Measurements from ENCODE around the gene TRMO. TPM values are rescaled to one million over a fixed set of nuclear protein-coding genes. Genes with fewer than 3 reads are reported as not detected.

The TRMO gene
- total RNA-seq, 1 experiment from 2014 or later: 36.7 TPM

DNA sequence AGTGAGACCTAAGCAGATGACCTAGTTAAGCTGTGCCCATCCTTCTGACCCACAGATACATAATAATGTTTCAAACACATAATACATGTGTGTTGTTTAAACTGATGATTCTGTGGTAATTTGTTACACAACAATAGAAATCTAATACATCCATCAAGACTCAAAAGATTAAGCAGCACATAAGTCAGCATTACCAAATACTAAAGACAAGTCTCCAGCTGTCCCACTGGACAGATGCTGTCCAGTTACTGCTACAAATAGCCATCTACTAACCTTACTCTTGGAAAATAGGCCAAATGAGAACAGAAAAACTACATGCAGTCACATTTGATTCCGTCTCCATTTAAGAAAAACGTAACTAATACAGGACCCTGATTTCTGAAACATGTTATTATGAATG, 10.8 kb downstream of the TRMO start:
- no peak for DNase-seq (ENCODE audit: low read depth)
- in situ Hi-C loops (cut with HindIII; ENCODE audit: low pct_unique_long_range_greater_than_20kb, low sequenced_read_pairs): no loop called here

DNA sequence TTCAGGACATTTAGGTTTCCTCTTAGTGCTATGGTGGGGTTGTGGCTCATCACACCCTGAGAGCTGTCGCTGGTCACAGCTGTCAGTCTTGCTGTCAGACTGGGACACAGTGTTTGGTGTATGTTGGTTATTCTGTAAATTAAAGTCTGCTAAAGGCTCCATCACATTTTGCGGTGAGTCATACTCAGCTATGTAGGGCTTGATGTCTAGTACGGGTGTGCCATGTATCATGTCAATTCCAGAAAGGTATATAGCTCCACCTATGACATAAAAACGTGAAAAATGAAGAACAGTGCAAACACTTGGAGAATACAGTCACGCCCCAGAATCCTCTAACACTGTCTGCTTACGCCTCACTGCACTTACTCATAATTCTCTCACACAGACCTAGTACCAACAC, 11.9 kb downstream of the TRMO start:
- no peak for DNase-seq (ENCODE audit: low read depth)
- in situ Hi-C loops (cut with HindIII; ENCODE audit: low pct_unique_long_range_greater_than_20kb, low sequenced_read_pairs): no loop called here

DNA sequence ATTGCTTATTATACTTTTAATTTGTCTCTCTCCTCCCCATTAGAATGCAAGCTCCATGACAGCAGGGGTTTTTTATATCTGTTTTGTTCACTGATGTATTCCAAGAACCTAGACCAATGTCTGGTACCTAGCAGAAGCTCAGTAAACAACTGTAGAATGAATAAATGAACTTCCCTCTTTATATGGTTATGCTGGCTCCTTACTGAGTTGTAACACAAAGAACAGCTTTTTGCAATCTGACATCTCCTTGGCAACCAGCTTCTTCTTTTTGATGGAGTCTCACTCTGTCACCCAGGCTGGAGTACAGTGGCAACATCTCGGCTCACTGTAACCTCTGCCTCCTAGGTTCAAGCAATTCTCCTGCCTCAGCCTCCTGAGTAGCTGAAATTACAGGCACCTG, 13.6 kb downstream of the TRMO start:
- in situ Hi-C loops (cut with HindIII; ENCODE audit: low pct_unique_long_range_greater_than_20kb, low sequenced_read_pairs): no loop called here
- DNase-seq (ENCODE audit: low read depth): no peak

DNA sequence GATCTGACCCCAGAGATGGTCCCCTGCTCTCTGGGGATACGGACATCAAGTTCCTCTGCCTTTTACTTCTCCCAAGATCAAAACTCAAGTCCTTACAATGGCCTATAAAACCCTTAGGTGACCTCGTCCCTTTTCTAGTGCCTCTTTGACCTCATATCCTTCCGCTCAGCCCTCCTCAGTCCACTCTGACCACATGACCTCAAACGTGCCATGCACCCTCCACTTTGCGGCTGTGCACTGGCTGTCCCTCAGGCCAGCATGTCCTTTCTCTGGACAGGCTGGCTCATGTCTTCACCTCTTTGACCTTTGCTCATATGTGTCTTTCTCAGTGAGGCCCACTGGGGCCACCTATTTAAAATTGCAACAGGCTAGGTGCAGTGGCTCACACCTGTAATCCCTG, 14.7 kb downstream of the TRMO start:
- no peak for DNase-seq (ENCODE audit: low read depth)
- in situ Hi-C loops (cut with HindIII; ENCODE audit: low pct_unique_long_range_greater_than_20kb, low sequenced_read_pairs): no loop called here

DNA sequence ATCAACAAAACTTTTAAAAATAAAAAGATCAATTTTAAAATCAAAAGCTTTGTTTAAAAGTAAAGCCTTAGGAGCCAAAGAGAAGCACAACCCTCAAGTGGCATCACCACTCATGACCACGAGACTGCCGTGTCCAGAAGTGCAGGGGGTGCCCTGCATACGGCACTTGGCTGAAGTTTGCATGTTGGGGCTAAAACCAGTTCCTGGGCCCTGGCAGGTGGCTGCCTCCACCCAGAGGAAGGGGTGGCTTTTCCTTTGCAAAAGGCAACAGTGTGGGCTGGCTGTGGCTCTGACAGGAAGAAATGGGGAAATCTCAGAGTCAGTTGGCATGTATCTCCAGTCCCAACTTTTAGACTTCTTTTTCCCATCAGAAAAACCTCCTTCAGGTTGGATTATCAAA, 15.3 kb downstream of the TRMO start:
- in situ Hi-C loops (cut with HindIII; ENCODE audit: low pct_unique_long_range_greater_than_20kb, low sequenced_read_pairs): no loop called here

DNA sequence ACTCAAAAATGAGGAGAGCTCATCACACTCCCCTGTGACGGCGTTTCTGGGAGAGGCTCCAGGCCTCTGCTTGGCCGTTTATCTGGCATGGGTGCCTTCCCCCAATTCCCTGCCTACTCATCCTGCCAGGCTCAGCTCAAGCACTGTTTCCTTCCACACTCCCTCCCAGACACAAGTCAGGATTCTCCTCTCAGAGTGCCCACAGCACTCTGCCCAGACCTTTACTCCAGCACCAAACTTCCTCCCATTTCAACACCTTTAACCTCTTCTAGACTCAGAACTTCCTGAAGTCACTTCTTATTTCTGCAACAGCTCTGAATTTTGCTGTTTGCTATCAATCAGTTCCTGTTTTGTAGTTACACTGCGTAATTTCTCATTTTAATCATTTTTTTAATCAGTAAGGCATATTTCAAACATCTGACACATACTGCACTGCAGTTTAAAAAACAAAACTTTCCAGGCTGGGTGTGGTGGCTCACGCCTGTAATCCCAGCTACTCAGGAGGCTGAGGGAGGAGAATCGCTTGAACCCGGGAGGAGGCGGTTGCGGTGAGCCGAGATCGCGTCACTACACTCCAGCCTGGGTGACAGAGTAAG, 16.0 kb downstream of the TRMO start:
- in situ Hi-C loops (cut with HindIII; ENCODE audit: low pct_unique_long_range_greater_than_20kb, low sequenced_read_pairs): no loop called here
- no peak for DNase-seq (ENCODE audit: low read depth)

More for the DNA sequence above, 15.3 kb downstream of the TRMO start:
- DNase-seq (ENCODE audit: low read depth): no peak

DNA sequence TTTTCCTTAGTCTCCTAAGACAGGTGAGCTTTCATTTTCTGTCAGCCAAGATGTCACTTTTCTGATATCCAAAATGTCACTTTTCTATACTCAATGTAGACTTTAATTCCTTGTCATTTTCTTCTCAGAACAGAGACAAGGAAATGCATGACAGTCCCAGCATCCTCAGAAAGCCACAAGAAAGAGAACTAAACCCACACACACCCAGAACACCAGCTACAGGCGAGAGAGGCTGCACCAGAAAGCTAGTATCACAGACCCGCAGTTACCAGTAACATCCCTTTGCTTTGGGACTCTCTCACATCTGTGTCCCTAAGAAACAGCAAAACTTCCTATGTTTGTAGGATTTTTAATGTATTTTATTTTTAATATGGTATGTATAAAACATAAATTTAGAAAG, 17.1 kb downstream of the TRMO start:
- in situ Hi-C loops (cut with HindIII; ENCODE audit: low pct_unique_long_range_greater_than_20kb, low sequenced_read_pairs): no loop called here

DNA sequence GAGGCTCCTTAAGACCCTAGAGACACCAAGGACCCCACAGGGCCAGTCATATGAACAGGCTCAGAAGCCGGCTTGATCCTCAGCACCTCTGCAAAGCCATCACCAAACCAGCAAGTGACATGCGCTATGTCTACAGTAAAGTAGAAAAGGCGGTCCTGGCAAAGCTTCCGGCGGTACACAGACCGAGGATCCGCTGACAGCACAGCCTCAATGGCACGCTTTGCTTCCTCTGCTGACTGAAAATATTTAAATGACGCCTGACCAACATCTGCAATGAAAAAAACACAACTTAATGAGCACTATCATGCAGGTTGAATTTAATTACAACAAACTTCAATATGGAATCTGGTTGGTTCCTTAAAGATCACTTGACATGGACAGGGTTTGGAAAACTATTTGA, 17.6 kb downstream of the TRMO start:
- in situ Hi-C loops (cut with HindIII; ENCODE audit: low pct_unique_long_range_greater_than_20kb, low sequenced_read_pairs): no loop called here
- no peak for DNase-seq (ENCODE audit: low read depth)

More for the DNA sequence above, 17.1 kb downstream of the TRMO start:
- no peak for DNase-seq (ENCODE audit: low read depth)

DNA sequence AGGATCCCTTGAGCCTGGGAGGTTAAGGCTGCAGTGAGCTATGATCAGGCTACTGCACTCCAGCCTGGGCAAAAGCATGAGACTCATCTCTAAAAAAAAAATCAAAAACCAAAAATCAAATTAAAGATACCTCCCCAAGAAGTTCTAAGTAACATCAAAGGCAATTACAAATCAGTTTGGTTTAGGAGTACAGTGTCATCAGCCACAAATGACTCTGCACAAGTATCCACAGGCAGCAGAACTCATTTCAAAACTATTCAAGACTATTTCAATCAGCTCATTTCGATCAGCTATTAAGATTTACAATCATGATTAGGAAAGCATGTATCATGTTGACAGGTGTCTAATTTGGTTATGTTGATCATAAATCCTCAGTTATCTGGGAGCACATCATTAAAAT, 19.1 kb downstream of the TRMO start:
- no peak for DNase-seq (ENCODE audit: low read depth)
- in situ Hi-C loops (cut with HindIII; ENCODE audit: low pct_unique_long_range_greater_than_20kb, low sequenced_read_pairs): no loop called here

DNA sequence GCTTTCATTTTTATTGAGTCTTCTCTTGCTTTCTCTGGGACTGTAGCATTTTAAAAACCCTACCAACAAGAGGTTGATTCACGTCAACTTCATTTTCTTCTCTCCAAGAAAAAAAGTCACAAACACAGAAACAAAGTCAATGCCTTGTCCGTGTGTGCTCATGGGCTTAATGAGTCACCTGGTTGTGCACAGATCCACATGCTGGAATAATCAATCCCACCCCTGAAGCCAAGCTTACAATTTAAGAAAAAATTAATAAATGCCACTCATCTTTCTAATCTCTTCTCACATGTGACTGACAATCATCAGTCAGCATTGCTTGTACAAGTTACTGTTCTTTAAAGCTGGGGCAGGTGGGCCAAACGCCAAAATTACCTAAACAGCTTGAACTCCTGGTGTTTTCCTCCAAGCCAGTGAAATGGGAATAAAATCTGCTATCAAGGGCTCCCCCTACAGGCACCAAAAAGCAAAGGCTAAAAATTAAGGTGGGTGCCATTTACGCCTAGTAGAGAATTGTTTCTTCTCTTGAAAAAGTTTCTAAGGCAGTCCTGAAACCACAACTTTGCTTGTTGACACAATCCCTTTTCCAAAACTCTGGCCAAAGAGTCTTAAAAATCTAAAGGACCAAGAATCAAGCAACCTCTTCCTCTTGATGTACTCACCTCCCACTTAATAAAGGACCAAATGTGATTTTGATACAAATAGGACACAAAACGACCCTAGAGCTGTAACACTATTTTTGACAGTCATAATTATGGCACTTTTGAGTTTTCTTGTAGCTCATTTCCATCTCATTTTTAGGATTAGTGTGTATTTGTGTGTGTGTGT, 21.3 kb downstream of the TRMO start:
- in situ Hi-C loops (cut with HindIII; ENCODE audit: low pct_unique_long_range_greater_than_20kb, low sequenced_read_pairs): no loop called here
- DNase-seq (ENCODE audit: low read depth): peak; percentile 52

DNA sequence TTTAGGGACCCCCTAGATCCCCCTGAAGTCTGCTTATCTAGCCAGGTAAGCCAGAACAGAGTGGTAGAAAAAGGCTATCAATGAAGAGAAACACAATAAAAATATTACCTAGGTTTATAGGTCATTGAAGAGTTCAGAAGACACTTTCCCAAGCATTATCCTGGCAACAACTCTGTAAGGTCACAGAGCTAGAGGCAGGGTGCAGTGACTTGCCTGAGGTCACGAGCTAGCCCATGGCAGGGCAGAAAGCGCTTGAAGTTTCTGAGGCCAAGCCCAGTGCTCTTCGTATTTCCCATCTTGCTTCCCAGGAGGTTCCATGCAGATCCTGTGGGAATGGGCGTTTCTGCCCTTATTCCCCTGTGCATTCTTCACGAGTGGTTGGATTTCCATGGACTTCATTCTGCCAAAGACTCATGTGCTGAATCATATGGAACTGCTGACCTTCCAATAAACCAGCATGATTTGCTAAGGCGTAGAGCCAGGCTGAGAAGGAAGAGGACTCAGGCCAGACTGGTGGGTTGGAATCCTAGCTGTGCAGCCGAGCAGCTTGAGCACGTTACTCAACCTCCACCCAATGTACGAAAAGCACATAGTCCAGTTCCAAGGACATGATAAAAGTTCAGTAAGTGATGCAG, 22.1 kb downstream of the TRMO start:
- DNase-seq (ENCODE audit: low read depth): peak; percentile 40
- in situ Hi-C loops (cut with HindIII; ENCODE audit: low pct_unique_long_range_greater_than_20kb, low sequenced_read_pairs): no loop called here

DNA sequence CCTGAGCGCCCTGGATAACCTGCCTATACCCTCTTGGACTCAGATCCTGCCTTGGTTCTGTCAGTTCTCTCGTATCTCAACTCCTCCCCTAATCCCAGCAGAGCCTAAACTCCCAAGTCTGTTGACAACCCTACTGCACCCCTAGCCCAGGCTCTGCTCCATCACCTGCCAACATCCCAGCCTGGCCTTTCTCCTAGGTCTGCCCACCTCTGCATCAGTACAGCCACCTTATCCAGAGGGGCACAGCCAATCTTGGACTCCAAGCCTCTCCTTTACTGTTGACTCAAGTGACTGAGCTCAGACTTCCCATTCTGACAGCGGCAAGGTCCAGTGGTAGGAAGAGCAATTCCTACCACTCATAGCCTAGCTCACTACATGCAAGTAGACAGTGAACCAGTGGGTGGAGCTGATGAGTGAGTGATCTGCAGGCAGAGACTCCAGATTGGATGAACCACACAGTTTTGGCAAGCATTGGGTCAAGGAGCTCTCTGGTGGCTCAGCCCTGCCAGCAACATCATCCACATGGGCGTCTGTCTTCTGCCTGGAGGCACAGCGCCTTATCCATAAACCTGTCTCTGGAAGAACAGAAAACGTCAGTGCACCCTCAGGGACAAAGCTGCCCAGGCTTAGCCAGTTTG, 26.5 kb downstream of the TRMO start:
- in situ Hi-C loops (cut with HindIII; ENCODE audit: low pct_unique_long_range_greater_than_20kb, low sequenced_read_pairs): no loop called here
- peak; percentile 12 for DNase-seq (ENCODE audit: low read depth)

DNA sequence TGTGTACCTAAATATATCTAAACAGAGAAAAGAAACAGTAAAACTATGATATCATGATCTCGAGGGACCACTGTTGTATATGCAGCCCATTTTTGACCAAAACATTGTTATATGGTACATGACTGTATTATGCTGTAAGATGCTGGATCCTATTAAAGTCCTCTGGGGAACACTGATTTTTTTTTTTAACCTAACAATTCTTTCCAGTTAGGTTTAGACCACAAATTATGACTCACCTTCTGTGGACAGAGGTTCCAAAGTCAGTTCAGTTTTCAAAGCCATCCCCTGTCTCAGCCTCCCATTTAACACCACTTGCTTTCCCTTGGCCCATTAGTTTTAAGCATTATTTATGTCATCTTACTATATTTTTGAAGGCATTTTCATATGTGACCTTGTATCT, 27.1 kb downstream of the TRMO start:
- in situ Hi-C loops (cut with HindIII; ENCODE audit: low pct_unique_long_range_greater_than_20kb, low sequenced_read_pairs): no loop called here

DNA sequence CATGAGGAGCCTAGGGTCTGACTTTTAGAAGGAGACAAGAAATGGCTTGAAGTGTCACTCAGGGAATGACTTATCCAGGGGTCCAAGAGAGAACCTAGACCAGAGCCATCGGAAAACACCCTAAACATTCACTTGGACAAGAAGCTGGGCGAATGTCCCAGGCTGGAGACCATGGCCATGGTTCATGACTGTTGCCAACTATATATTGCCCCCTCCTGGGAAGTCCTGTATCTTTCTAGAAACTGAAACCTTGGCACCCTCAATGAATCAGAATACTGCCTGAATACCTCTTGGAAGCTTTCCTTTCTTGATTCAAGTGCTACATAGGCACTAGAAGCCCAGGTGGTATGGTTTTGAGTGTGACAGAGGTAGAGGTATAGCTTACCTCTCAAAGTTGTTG, 29.9 kb downstream of the TRMO start:
- in situ Hi-C loops (cut with HindIII; ENCODE audit: low pct_unique_long_range_greater_than_20kb, low sequenced_read_pairs): no loop called here
- no peak for DNase-seq (ENCODE audit: low read depth)

More for the DNA sequence above, 27.1 kb downstream of the TRMO start:
- DNase-seq (ENCODE audit: low read depth): no peak

DNA sequence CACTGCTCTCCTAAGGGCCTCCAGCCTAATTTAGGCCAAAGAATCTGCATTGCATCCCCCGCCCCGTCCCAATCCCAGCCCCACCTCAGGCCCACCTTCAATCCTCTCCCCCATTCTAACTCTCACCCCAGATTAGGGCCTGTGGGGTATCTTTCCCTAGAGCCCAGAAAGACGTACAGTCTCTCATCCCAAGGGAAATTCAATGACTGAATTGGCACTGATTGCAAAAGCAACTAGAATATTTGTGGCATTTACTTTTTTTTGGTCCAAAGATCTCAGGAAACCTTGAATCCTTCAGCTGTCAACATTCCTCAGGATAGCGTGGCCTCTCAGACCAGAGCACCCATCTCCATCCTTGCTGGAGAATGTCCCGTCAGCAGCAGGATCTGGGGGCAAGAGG, 30.6 kb downstream of the TRMO start:
- in situ Hi-C loops (cut with HindIII; ENCODE audit: low pct_unique_long_range_greater_than_20kb, low sequenced_read_pairs): no loop called here
- no peak for DNase-seq (ENCODE audit: low read depth)

DNA sequence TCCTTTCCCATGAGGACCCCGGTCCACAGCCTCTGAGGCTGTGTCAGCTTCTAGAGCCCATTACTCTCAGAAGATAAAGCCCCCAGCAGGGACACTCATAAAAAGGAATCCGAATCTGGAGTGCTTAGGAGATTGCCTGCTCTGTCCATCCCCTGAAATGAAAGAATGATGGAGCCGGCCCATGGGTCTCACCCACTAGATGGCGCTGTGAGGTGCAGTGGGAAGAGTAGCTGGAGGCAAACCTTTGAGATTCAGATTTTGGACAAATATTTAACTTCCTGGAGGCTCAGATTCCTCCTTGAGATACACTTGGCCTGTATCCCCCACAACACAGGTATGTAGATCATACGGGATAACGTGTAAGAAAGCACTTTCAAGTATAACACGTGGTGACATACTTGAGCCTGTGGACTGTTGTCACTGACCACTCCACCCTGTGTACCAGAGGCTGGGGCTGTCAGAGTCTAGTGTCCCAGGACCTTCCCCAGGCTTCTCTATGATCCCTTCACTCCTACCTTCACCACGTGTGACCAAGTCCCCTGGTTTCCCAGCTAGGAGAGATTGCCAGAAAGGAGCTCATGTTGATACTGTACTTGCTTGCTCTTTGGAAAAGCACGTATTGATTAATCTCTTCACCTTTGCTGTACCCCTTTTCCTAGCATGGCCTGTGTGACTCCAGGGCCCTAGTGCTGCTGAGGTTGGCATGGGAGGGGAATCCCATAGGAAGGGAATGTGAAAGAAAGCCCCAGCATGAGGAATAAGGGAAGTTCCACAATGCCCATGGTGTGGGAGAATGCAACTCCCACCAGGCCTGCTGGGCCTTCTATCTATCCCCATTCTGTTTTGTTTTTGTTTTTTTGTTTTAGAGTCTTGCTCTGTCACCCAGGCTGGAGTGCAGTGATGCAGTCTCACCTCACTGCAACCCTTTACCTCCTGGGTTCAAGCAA, 32.1 kb downstream of the TRMO start:
- DNase-seq (ENCODE audit: low read depth): no peak
- in situ Hi-C loops (cut with HindIII; ENCODE audit: low pct_unique_long_range_greater_than_20kb, low sequenced_read_pairs): no loop called here

DNA sequence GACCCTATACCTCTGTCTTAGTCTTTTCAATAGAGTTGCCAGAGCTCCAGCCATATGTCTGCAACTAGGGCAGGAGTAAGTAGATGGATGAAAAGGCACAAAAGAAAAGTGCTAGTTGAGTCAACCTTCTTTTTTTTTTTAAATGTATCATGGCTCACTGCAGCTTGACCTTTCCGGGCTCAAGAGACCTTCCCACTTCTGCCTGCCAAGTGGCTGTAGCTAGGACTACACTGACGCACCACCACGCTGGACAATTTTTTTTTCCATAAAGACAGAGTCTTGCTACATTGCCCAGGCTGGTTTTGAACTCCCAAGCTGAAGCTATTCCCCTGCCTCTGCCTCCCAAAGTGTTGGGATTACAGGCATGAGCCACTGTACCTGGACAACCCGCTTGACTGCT, 42.0 kb downstream of the TRMO start:
- DNase-seq (ENCODE audit: low read depth): peak; percentile 53
- in situ Hi-C loops (cut with HindIII; ENCODE audit: low pct_unique_long_range_greater_than_20kb, low sequenced_read_pairs): no loop called here

DNA sequence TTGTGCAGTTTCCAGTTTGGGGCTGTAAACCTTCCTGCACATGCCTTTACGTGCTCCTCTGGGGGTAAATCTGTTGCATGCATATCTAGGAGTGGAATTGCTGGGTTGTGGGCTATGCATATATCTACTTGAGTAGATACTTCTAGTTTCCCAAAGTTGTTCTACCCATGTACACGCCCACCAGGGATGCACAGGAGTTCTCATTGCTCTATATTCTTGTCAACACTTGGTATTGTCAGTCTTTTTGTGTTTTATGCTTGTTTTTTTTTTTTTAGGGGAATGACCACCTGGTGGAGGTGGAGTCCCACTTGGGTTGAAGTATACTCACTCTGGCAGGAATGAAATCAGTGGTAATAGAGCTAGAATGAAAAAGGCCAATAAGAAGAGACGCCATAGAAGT, 46.2 kb downstream of the TRMO start:
- DNase-seq (ENCODE audit: low read depth): no peak
- in situ Hi-C loops (cut with HindIII; ENCODE audit: low pct_unique_long_range_greater_than_20kb, low sequenced_read_pairs): no loop called here

Data from Caki2 (cell line).